ENCODE results near the gene CFD. TPM values are rescaled to one million over a fixed set of nuclear protein-coding genes. Genes with fewer than 3 reads are reported as not detected.

Gene CFD
- total RNA-seq, 1 donor from 2014 or later, result 1.1 TPM

- H3K27me3 Mint-ChIP-seq, result no peaks in the 10 kb centered on the region
- peaks cover 2% of the 10 kb centered on the region for H3K4me1 Mint-ChIP-seq (ENCODE audit: low read depth)
- no peak overlapping the region for H3K4me3 Mint-ChIP-seq (ENCODE audit: low read depth)
- no peak for TF ChIP-seq CTCF (IDR thresholded peaks at IDR 0.05; ENCODE audit: unreplicated experiment)
- H3K27ac Mint-ChIP-seq, result peak overlapping the region; percentile 76
- H3K9me3 Mint-ChIP-seq (ENCODE audit: low read depth), result peaks cover 4% of the 10 kb centered on the region
- no peak for DNase-seq (ENCODE audit: low spot score, unreplicated experiment)
- peaks cover 42% of the 10 kb centered on the region for H3K36me3 Mint-ChIP-seq (ENCODE audit: insufficient read depth)
Observed at GRCh38 chr19:812049-812746, 47.3 kb upstream of the CFD start.

DNA sequence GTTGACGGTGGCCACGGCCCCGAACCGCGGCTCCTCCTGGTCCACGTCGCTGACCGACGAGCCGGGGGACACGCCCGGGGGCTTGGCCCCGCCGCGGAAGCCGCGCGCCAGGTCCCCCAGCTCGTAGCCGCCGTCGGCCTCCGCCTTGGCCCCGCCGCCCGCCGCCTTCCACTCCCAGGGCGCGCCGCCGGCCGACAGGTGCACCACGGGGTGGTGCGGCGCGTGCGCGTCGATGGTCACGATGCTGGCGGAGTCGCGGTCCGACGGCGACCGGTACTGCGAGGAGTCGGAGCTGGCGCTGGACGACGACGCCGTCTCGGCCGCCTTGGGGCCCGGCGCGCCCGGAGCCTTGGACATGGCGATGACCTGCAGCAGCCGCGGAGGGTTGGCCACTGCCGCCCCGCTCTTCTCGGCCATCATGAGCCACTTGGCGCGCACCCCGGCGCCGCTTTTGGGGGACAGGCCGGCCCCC, 46.7 kb upstream of the CFD start:
- no peak for TF ChIP-seq CTCF (IDR thresholded peaks at IDR 0.05; ENCODE audit: unreplicated experiment)

DNA sequence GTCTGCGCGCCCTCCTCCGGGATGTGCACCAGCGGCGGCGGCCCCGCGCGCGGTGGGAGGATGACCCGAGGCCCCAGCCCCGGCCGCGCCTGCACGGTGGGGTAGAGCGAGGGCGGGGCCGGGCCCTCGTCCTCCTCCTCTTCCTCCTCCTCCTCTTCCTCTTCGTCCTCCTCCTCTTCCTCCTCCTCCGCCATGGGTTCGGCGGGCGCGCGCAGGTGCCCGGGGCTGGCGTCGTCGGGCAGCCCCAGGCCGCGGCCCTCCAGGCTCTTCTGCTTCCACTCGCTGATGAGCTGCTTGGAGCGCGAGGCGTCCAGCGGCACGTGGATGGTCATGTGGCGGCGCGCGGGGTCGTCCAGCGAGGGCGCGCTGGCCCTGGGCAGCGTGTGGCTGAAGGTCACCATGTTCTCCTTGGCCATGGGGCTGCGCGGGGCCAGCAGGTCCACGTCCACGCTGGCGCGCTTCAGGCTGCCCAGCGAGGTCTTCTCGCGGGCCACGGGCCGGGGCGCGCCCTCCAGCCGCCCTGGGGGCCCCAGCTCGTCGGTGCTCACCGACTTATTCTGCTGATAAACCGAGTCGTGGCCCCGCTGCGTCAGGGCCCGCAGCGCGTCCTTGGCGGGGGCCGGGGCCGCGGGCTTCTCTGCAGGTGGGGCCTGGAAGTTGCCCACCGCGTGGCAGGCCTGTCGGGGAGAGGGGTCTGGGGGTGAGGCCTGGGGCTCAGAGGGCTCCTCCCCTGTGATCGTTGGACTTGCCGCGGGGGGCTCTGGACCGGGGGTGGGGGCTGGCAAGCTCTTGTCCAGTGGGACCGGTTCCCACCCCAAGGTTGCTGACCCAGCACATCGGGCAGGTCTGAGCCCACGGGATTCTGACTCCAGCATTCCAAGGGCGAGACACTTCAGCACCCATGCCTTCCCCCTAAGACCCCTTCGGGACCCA, 46.0 kb upstream of the CFD start:
- TF ChIP-seq CTCF (IDR thresholded peaks at IDR 0.05; ENCODE audit: unreplicated experiment), result no peak
- Mint-ChIP-seq H3K4me1 (ENCODE audit: low read depth) (no peaks in the 10 kb centered on the region), H3K27me3 (no peaks in the 10 kb centered on the region), H3K27ac (no peak overlapping the region), H3K4me3 (ENCODE audit: low read depth) (no peak overlapping the region), H3K9me3 (ENCODE audit: low read depth) (peaks cover 4% of the 10 kb centered on the region), H3K36me3 (ENCODE audit: insufficient read depth) (peaks cover 35% of the 10 kb centered on the region)
- no peak for DNase-seq (ENCODE audit: low spot score, unreplicated experiment)

More for the DNA sequence above, 46.7 kb upstream of the CFD start:
- Mint-ChIP-seq H3K27ac (no peak overlapping the region), H3K4me3 (ENCODE audit: low read depth) (no peak overlapping the region), H3K36me3 (ENCODE audit: insufficient read depth) (peaks cover 37% of the 10 kb centered on the region), H3K27me3 (no peaks in the 10 kb centered on the region), H3K9me3 (ENCODE audit: low read depth) (peaks cover 4% of the 10 kb centered on the region), H3K4me1 (ENCODE audit: low read depth) (no peaks in the 10 kb centered on the region)
- DNase-seq (ENCODE audit: low spot score, unreplicated experiment), result no peak

GRCh38 chr19:814152-815078, 45.0 kb upstream of the CFD start:
- TF ChIP-seq CTCF (IDR thresholded peaks at IDR 0.05; ENCODE audit: unreplicated experiment), result no peak
- peaks cover 4% of the 10 kb centered on the region for H3K9me3 Mint-ChIP-seq (ENCODE audit: low read depth)
- H3K4me1 Mint-ChIP-seq (ENCODE audit: low read depth), result no peaks in the 10 kb centered on the region
- DNase-seq (ENCODE audit: low spot score, unreplicated experiment), result no peak
- no peaks in the 10 kb centered on the region for H3K27me3 Mint-ChIP-seq
- H3K4me3 Mint-ChIP-seq (ENCODE audit: low read depth), result no peak overlapping the region
- peak overlapping the region; percentile 52 for H3K27ac Mint-ChIP-seq
- peaks cover 35% of the 10 kb centered on the region for H3K36me3 Mint-ChIP-seq (ENCODE audit: insufficient read depth)

Measured in progenitor cell of endocrine pancreas (in vitro differentiated cells).